Right lobe of liver (tissue), 4 donors: ENCODE results near the gene CTIF.

Source experiments
- CTCF ChIP-seq, 4 donors: fragments of 200-600 bp in 3 of 4; fragments of 450-650 bp in 1 of 4; IDR thresholded peaks; one replicate each; pipeline versions ENCODE4 v1.5.1 to v1.8.0; 2016 to 2022; ENCODE audit warnings: antibody characterized with exemption in 4 of 4, mild to moderate bottlenecking in 2 of 4
- POLR2A ChIP-seq: fragments of 450-650 bp; IDR thresholded peaks from one replicate; pipeline ENCODE4 v1.6.1; 2017; ENCODE audit warnings: antibody characterized with exemption, mild to moderate bottlenecking
- donor health status: DM: no; HTN: no; CAD: no.
- donor health status: DM: no; HTN: no; CAD: no.
- donor health status: DM: no; HTN: yes; CAD: no.

- TF ChIP-seq CTCF (IDR thresholded peaks at IDR 0.05) (no peak), POLR2A (no peak)
Measured at GRCh38 chr18:48555465-48555995, 16.7 kb downstream of the CTIF start.
